OCI-LY7 (cell line): Measurements from ENCODE around the gene SNCB.

Experiments
- EZH2phosphoT487 ChIP-seq: fragments of 200-600 bp; sonication (generic); IDR thresholded peaks from 2 replicates; pipeline ENCODE4 v1.6.1; 2018; ENCODE audit warnings: low read depth, borderline replicate concordance, mild to moderate bottlenecking, mixed run types, antibody characterized with exemption, low read length, moderate library complexity, mixed read lengths
- TF ChIP-seq, protein P1 (sequence below): fragments of 200-600 bp; sonication (generic); conservative IDR thresholded peaks from 2 replicates; pipeline ENCODE4 v1.5.1; 2014; ENCODE audit warnings: mild to moderate bottlenecking, antibody characterized with exemption, low read length, moderate library complexity, mixed read lengths

DNA sequence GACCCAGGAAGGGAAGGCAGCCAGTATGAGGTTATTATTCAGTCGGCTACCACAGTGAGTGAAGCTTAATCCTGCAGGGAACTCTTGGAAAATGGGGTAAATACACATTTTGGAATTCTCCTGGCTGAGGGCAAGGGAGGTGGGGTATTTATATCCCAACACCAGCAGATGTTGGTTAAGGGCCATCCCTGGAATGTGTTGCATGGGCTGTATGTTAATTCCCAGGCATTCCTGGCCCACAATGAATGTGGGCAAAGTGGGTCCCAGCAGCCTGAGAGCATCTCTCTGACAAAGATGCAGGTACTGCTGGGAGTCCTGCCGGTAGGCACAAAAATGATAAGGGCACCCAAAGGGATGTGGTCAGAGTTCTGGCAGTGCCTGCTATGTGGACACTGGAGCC, 17.5 kb downstream of the SNCB start:
- TF ChIP-seq, protein P1, sequence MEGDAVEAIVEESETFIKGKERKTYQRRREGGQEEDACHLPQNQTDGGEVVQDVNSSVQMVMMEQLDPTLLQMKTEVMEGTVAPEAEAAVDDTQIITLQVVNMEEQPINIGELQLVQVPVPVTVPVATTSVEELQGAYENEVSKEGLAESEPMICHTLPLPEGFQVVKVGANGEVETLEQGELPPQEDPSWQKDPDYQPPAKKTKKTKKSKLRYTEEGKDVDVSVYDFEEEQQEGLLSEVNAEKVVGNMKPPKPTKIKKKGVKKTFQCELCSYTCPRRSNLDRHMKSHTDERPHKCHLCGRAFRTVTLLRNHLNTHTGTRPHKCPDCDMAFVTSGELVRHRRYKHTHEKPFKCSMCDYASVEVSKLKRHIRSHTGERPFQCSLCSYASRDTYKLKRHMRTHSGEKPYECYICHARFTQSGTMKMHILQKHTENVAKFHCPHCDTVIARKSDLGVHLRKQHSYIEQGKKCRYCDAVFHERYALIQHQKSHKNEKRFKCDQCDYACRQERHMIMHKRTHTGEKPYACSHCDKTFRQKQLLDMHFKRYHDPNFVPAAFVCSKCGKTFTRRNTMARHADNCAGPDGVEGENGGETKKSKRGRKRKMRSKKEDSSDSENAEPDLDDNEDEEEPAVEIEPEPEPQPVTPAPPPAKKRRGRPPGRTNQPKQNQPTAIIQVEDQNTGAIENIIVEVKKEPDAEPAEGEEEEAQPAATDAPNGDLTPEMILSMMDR: no peak
- TF ChIP-seq EZH2phosphoT487: no peak
